A549 (cell line): Measurements from ENCODE around the gene EXOG. TPM values are rescaled to one million over a fixed set of nuclear protein-coding genes. Genes with fewer than 3 reads are reported as not detected.
A peak's percentile ranks its signal among the peaks of the same experiment; 100 is the strongest.

Experiments used
- ATAC-seq, 2 experiments: fragments of 200-7000 bp in 1 of 2; fragments of >200 bp in 1 of 2; cut with Nextera tagmentation in 1 of 2; cut with Tn5 transposase in 1 of 2; 3 replicates each; pipeline versions ENCODE4 v1.8.0 to v1.9.1; 2018 to 2020; ENCODE audit warnings: mild to moderate bottlenecking in 1 of 2, moderate library complexity in 1 of 2
- CTCF ChIA-PET: fragments of 300-600 bp; sonication (Branson Sonifier 250); formaldehyde crosslinking; extraction: SDS; loops from one replicate; lab custom pipeline; 2021; ENCODE audit warnings: antibody characterized with exemption, inconsistent platforms; lab: Yijun Ruan, JAX
- POLR2A ChIA-PET: fragments of 350-600 bp; formaldehyde crosslinking; extraction: SDS; loops from one replicate; lab custom pipeline; 2021; ENCODE audit warnings: antibody characterized with exemption, inconsistent platforms; lab: Yijun Ruan, JAX
- DNase-seq, 2 experiments: peaks; one replicate each; pipeline versions ENCODE4 v3.0.0 to v3.0.0-alpha.2; 2011 to 2016; ENCODE audit warnings: low read depth in 1 of 2, low spot score in 1 of 2
- FAIRE-seq: peaks from 2 replicates; lab custom pipeline; 2011; peaks lifted over from hg19 to GRCh38; lab: Jason Lieb, UNC
- H3K27ac ChIP-seq, 2 experiments: fragments of >200 bp; sonication (Bioruptor Twin); formaldehyde crosslinking; 3 replicates each; pipeline ENCODE4 v1.5.1; 2016 to 2017
- H3K4me1 ChIP-seq: fragments of >200 bp; sonication (Bioruptor Twin); formaldehyde crosslinking; 3 replicates; pipeline ENCODE4 v1.6.1; 2016
- H3K4me2 ChIP-seq: fragments of >200 bp; sonication (Bioruptor Twin); formaldehyde crosslinking; 3 replicates; pipeline ENCODE4 v1.6.1; 2016
- H3K4me3 ChIP-seq: fragments of >200 bp; sonication (Bioruptor Twin); formaldehyde crosslinking; 3 replicates; pipeline ENCODE4 v1.5.1; 2016
- H3K9me3 ChIP-seq: fragments of >200 bp; sonication (Bioruptor Twin); formaldehyde crosslinking; 3 replicates; pipeline ENCODE4 v1.6.1; 2016
- CHD2 ChIP-seq: fragments of 150-350 bp; IDR thresholded peaks from 2 replicates; pipeline ENCODE4 v1.6.1; 2014; ENCODE audit warnings: low read length; ENCODE audit not compliant: partially characterized antibody
- EHF ChIP-seq: fragments of 250-450 bp; sonication (Bioruptor Pico); IDR thresholded peaks from 2 replicates; pipeline ENCODE4 v1.5.0; 2020; ENCODE audit warnings: mild to moderate bottlenecking
- EP300 ChIP-seq, 2 experiments: fragments of >200 bp; sonication (Bioruptor Twin); formaldehyde crosslinking; IDR thresholded peaks; 2 replicates in 1 of 2; 3 replicates in 1 of 2; pipeline ENCODE4 v1.6.1; 2016 to 2017
- FOXS1 ChIP-seq: fragments of 250-450 bp; sonication (Bioruptor Pico); IDR thresholded peaks from 2 replicates; pipeline ENCODE4 v1.5.0; 2020; ENCODE audit warnings: mild to moderate bottlenecking, moderate library complexity
- HDAC2 ChIP-seq: fragments of 200-600 bp; sonication (generic); IDR thresholded peaks from 2 replicates; pipeline ENCODE4 v1.6.1; 2016
- JUN ChIP-seq, 2 experiments: fragments of >200 bp; sonication (Bioruptor Twin); formaldehyde crosslinking; IDR thresholded peaks; 2 replicates in 1 of 2; 3 replicates in 1 of 2; pipeline ENCODE4 v1.6.1; 2016 to 2017
- MAFK ChIP-seq: fragments of 450-650 bp; IDR thresholded peaks from 2 replicates; pipeline ENCODE4 v1.6.1; 2014; ENCODE audit not compliant: partially characterized antibody
- MYC ChIP-seq: IDR thresholded peaks from 2 replicates; pipeline ENCODE4 v1.6.1; 2012; ENCODE audit warnings: mild to moderate bottlenecking, inconsistent platforms, low read length, improper control_type of control experiment, borderline replicate concordance
- PHF8 ChIP-seq: fragments of 200-600 bp; sonication (generic); IDR thresholded peaks from 2 replicates; pipeline ENCODE4 v1.6.1; 2016; ENCODE audit warnings: low read depth, mild to moderate bottlenecking, antibody characterized with exemption, moderate library complexity, borderline replicate concordance
- RCOR1 ChIP-seq: fragments of 150-350 bp; IDR thresholded peaks from 2 replicates; pipeline ENCODE4 v1.6.1; 2014; ENCODE audit warnings: antibody characterized with exemption, low read length, low read depth
- SMC3 ChIP-seq: fragments of >200 bp; sonication (Bioruptor Twin); formaldehyde crosslinking; IDR thresholded peaks from 3 replicates; pipeline ENCODE4 v1.6.1; 2018; ENCODE audit warnings: inconsistent platforms
- WGBS: methylation state at CpG from one replicate; pipeline ENCODE4 v1.1.6; 2017; ENCODE audit errors: missing lambda C conversion rate; 5-methylcytosine and 5-hydroxymethylcytosine counted together
- polyA plus RNA-seq, 4 experiments: library from polyadenylated mRNA; depleted of rRNA in 3 of 4; stranded (reverse); fragments of >200 nt; fragmentation: RNase III in 1 of 4; extraction: RNeasy Plus Mini Kit Qiagen cat#74134 plus additional on column Dnase treatment in 1 of 4; gene quantifications; 2 replicates in 3 of 4; 3 replicates in 1 of 4; pipeline ENCODE4 v1.2.3, GENCODE V29; 2011 to 2017
- TF ChIP-seq, protein P1 (sequence below): IDR thresholded peaks from 2 replicates; pipeline ENCODE4 v1.6.1; 2012
- TF ChIP-seq, protein P2 (sequence below): fragments of >200 bp; sonication (Bioruptor Twin); formaldehyde crosslinking; IDR thresholded peaks from 3 replicates; pipeline ENCODE4 v1.5.1; 2016
- TF ChIP-seq, protein P3 (sequence below): fragments of 200-600 bp; sonication (generic); IDR thresholded peaks from 2 replicates; pipeline ENCODE4 v1.6.1; 2016; ENCODE audit warnings: antibody characterized with exemption, mild to moderate bottlenecking, moderate library complexity
- TF ChIP-seq, protein P4 (sequence below): IDR thresholded peaks from 2 replicates; pipeline ENCODE4 v1.6.1; 2012; ENCODE audit warnings: low read depth, borderline replicate concordance

The EXOG gene
- polyA plus RNA-seq, 2 of the 4 experiments (the other 2 are of a cell fraction): 11.2 to 17.1 TPM

DNA sequence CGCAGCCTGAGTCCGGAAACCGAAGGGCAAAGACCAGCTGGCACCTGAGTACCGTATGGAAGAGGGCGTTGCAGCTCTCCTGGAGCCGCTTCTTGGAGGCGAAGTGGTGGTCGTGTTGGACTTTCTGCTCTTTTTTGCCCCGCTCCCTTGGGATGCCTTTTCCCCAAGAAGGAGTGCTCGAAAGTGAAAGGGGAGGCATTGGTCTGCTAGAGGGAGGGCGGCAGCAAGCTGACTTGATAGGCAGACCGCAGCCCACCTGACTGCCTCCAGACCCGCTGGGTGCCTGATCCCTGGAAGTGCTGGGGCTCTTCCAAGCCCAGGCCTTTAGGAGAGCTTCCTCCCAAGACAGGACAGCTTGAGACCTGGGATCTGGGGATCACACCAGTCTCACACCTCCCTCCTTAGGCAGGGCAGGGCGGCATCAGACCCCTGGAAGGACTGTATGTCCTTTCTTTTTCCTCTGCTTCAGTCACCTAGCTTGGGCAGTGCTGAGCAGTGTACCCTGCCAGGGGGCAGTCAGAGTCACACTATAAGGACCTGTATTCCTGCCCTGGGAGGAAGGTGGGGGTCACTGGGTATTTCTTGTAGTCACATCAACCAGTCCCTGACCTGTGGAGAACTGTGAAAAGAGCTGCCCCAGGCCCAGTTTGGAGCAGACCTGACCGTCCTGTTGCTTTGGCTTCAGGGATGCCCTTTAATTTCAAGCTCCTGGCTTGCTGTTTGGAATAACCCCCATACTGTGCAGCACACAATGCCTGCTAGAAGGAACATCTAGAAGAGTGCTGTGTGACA is 40.3 kb upstream of the EXOG start:
- CTCF ChIA-PET: interaction anchor here (1.2 to 3.9 kb wide), 6 partner anchors 17 to 201 kb away, joined by 3 to 22 read pairs (median 4); partner anchors contain the start of gene XYLB
- H3K4me3 ChIP-seq: peak overlapping the region; percentile 93
- peaks cover 9% of the 10 kb centered on the region; the same call in 2 of the 3 replicates for H3K4me1 ChIP-seq
- TF ChIP-seq, protein P1, sequence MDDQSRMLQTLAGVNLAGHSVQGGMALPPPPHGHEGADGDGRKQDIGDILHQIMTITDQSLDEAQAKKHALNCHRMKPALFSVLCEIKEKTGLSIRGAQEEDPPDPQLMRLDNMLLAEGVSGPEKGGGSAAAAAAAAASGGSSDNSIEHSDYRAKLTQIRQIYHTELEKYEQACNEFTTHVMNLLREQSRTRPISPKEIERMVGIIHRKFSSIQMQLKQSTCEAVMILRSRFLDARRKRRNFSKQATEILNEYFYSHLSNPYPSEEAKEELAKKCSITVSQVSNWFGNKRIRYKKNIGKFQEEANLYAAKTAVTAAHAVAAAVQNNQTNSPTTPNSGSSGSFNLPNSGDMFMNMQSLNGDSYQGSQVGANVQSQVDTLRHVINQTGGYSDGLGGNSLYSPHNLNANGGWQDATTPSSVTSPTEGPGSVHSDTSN: no peak
- TF ChIP-seq EP300 (IDR thresholded peaks at IDR 0.05) (no peak), RCOR1 (no peak), FOXS1 (CRISPR knock-in tag) (no peak)
- TF ChIP-seq, protein P2, sequence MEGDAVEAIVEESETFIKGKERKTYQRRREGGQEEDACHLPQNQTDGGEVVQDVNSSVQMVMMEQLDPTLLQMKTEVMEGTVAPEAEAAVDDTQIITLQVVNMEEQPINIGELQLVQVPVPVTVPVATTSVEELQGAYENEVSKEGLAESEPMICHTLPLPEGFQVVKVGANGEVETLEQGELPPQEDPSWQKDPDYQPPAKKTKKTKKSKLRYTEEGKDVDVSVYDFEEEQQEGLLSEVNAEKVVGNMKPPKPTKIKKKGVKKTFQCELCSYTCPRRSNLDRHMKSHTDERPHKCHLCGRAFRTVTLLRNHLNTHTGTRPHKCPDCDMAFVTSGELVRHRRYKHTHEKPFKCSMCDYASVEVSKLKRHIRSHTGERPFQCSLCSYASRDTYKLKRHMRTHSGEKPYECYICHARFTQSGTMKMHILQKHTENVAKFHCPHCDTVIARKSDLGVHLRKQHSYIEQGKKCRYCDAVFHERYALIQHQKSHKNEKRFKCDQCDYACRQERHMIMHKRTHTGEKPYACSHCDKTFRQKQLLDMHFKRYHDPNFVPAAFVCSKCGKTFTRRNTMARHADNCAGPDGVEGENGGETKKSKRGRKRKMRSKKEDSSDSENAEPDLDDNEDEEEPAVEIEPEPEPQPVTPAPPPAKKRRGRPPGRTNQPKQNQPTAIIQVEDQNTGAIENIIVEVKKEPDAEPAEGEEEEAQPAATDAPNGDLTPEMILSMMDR: no peak
- TF ChIP-seq, all 56 proteins: peak for 0
- Histone ChIP-seq H3K9me3 (no peaks in the 10 kb centered on the region), H3K4me2 (peak overlapping the region; percentile 99), H3K27ac (peak overlapping the region in 1 of 2 experiments; percentile 96; a peak in 3 of 6 replicates)
- ATAC-seq (peak in 1 of 2 experiments; percentile 4; a peak in 4 of 6 replicates), FAIRE-seq (no peak), DNase-seq (no peak)
- WGBS: 34% methylated on average over 13 of the region's 15 CpGs
- POLR2A ChIA-PET: interaction anchor here (1.1 kb wide), 1 partner anchor 319 kb away, joined by 4 read pairs; the partner anchor contains the start of gene ACAA1

DNA sequence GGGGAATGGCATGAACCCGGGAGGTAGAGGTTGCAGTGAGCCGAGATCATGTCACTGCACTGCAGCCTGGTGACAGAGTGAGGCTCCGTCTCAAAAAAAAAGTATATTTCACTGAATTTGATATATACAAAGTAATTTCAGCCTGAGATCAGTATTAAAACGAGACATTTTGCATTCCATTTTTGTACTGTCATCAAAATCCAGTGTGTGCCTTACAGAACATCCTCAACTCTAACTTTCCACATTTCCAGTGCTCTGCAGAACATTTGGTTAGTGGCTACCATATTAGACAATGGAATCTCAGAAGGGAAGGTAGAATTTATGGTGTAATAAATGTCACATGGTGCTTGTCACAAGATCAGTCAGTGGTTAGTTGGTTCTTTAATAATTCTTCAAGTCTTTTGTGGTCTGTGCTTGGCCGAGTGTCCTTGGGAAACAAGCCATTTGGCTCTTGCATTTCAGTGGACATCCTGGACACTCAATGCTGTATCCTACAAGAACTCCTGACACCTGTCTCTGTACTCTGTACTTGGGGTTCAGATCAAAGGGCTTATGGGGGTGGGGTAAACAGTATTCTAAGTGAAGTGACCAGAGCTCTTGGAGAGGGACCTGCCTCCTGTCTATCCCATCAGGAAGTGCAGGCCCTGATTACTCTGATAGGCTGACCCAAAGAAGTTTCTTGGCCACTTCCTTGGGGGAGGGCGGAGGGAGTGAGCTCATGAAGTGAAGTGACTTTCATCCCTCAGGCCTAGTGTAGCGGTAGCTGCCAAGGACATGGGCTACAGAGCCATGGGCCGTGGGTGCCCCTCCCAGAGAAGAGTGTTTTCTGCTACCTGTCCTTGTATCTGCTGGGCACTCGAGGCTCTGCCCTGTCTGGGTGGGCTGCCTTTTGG is 38.8 kb upstream of the EXOG start:
- DNase-seq (peak in 1 of 2 experiments; percentile 7), ATAC-seq (no peak), FAIRE-seq (no peak)
- no peaks in the 10 kb centered on the region for H3K9me3 ChIP-seq
- H3K4me3 ChIP-seq: no peak overlapping the region
- WGBS: 89% methylated on average over 6 of the region's 9 CpGs
- H3K27ac ChIP-seq: no peak overlapping the region
- H3K4me2 ChIP-seq: no peak overlapping the region
- H3K4me1 ChIP-seq: peaks cover 9% of the 10 kb centered on the region; the same call in 2 of the 3 replicates
- ChIA-PET POLR2A (no interaction called here), CTCF (interaction anchor here (1.7 to 3.9 kb wide), 3 partner anchors 23 to 111 kb away, joined by 4 to 22 read pairs (median 7); partner anchors contain the start of gene XYLB)
- TF ChIP-seq MAFK (peak; percentile 54), JUN (IDR thresholded peaks at IDR 0.05) (no peak)

DNA sequence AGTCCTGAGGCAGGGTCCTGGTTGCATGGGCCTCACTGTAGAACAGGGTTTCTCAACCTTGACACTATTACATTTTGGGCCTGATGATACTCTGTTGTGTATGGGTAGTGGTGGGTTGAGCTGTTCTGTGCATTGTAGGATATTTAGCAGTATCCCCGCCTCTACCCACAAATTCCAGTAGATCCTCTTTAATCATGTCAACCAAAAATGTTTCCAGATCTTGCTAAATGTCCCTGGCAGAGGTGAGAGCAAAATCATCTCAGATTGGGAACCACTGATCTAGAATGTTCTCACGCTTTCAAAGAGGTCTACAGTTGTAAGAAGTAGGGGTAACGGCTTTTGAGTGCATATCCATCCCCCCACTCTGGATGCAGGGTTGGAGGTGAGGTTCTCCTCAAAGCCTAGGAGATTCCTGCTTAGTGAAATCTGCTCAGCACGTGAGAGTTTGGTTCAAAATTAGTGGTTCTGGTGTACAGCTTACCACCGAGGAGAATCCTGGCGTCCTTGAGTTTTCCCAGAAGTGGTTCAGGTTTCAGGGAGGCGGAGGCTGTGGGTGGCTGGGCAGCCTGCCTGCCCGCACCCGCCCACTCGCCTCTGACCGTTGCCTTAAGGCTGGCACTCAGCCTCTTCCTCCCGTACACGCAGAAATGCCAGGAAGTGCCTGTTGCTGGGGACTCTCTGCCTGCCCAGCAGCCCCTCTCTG is 37.2 kb upstream of the EXOG start:
- H3K4me2 ChIP-seq: no peak overlapping the region
- POLR2A ChIA-PET: no interaction called here
- no peak for ATAC-seq
- TF ChIP-seq CHD2 (no peak), MYC (no peak), PHF8 (no peak), EHF (CRISPR knock-in tag) (no peak), HDAC2 (no peak), SMC3 (no peak)
- TF ChIP-seq, protein P3, sequence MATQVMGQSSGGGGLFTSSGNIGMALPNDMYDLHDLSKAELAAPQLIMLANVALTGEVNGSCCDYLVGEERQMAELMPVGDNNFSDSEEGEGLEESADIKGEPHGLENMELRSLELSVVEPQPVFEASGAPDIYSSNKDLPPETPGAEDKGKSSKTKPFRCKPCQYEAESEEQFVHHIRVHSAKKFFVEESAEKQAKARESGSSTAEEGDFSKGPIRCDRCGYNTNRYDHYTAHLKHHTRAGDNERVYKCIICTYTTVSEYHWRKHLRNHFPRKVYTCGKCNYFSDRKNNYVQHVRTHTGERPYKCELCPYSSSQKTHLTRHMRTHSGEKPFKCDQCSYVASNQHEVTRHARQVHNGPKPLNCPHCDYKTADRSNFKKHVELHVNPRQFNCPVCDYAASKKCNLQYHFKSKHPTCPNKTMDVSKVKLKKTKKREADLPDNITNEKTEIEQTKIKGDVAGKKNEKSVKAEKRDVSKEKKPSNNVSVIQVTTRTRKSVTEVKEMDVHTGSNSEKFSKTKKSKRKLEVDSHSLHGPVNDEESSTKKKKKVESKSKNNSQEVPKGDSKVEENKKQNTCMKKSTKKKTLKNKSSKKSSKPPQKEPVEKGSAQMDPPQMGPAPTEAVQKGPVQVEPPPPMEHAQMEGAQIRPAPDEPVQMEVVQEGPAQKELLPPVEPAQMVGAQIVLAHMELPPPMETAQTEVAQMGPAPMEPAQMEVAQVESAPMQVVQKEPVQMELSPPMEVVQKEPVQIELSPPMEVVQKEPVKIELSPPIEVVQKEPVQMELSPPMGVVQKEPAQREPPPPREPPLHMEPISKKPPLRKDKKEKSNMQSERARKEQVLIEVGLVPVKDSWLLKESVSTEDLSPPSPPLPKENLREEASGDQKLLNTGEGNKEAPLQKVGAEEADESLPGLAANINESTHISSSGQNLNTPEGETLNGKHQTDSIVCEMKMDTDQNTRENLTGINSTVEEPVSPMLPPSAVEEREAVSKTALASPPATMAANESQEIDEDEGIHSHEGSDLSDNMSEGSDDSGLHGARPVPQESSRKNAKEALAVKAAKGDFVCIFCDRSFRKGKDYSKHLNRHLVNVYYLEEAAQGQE: no peak
- TF ChIP-seq, protein P4, sequence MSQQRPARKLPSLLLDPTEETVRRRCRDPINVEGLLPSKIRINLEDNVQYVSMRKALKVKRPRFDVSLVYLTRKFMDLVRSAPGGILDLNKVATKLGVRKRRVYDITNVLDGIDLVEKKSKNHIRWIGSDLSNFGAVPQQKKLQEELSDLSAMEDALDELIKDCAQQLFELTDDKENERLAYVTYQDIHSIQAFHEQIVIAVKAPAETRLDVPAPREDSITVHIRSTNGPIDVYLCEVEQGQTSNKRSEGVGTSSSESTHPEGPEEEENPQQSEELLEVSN: no peak
- TF ChIP-seq, all 56 proteins: peak for 0
- no peaks in the 10 kb centered on the region for H3K9me3 ChIP-seq
- WGBS: 83% methylated on average over 13 of the region's 13 CpGs
- no peak overlapping the region for H3K27ac ChIP-seq
- no peak overlapping the region for H3K4me3 ChIP-seq
- H3K4me1 ChIP-seq: peaks cover 6% of the 10 kb centered on the region; the same call in 2 of the 3 replicates
- CTCF ChIA-PET: interaction anchor here (0.6 to 3.9 kb wide), 3 partner anchors 21 to 200 kb away, joined by 4 to 22 read pairs (median 7); partner anchors contain the start of gene XYLB
- DNase-seq (no peak), FAIRE-seq (no peak)
